Thyroid gland (tissue), 4 donors: Measurements from ENCODE around the gene ADAP1. TPM values are rescaled to one million over a fixed set of nuclear protein-coding genes. Genes with fewer than 3 reads are reported as not detected.

Experiments
- DNase-seq, 2 donors: peaks; one replicate each; pipeline ENCODE4 v3.0.0-alpha.2; 2019
- H3K27ac ChIP-seq, 3 donors: fragments of 200-600 bp; sonication (generic); 1 replicate in 2 of 3; 2 replicates in 1 of 3; pipeline ENCODE4 v1.5.1; 2016 to 2019; ENCODE audit warnings: mild to moderate bottlenecking in 1 of 3, moderate library complexity in 1 of 3
- H3K27me3 ChIP-seq: fragments of 200-600 bp; sonication (generic); one replicate; pipeline ENCODE4 v1.5.1; 2019
- H3K36me3 ChIP-seq, 2 donors: fragments of 200-600 bp; sonication (generic); one replicate each; pipeline ENCODE4 v1.5.1; 2016 to 2019
- H3K4me1 ChIP-seq, 2 donors: fragments of 200-600 bp; sonication (generic); one replicate each; pipeline ENCODE4 v1.5.1; 2017 to 2019
- H3K4me3 ChIP-seq, 3 donors: fragments of 200-600 bp; sonication (generic); replicated peaks in 1 of 3; 1 replicate in 2 of 3; 2 replicates in 1 of 3; pipeline ENCODE4 v1.5.1; 2016; ENCODE audit warnings: mild to moderate bottlenecking in 1 of 3
- H3K9me3 ChIP-seq: fragments of 200-600 bp; sonication (generic); one replicate; pipeline ENCODE4 v1.5.1; 2017
- CTCF ChIP-seq, 6 experiments: fragments of 200-600 bp in 3 of 6; fragments of 450-650 bp in 3 of 6; sonication (generic) in 3 of 6; IDR thresholded peaks; one replicate each; pipeline ENCODE4 v1.5.1; 2016 to 2019; ENCODE audit warnings: antibody characterized with exemption in 6 of 6, mild to moderate bottlenecking in 2 of 6, inconsistent platforms in 1 of 6, moderate library complexity in 1 of 6
- POLR2A ChIP-seq, 2 donors: fragments of 450-650 bp; IDR thresholded peaks; one replicate each; pipeline ENCODE4 v1.6.1; 2017; ENCODE audit warnings: antibody characterized with exemption in 2 of 2, mild to moderate bottlenecking in 2 of 2, moderate library complexity in 1 of 2
- WGBS, 2 donors: methylation state at CpG; one replicate each; pipeline ENCODE4 v1.1.5; 2017; 5-methylcytosine and 5-hydroxymethylcytosine counted together
- intact Hi-C: fragments of 100-400 bp; cut with DNase I; formaldehyde crosslinking; loops from one replicate; pipeline ENCODE4 v1.15.1; 2023
- total RNA-seq, 4 donors: library from RNA; depleted of rRNA; stranded (reverse); fragments of >200 nt; gene quantifications; one replicate each; pipeline ENCODE4 v1.2.3, GENCODE V29; 2016

ADAP1 gene
- total RNA-seq, 4 donors from 2014 or later: 11.7 to 29.9 (median 23.4) TPM

DNA sequence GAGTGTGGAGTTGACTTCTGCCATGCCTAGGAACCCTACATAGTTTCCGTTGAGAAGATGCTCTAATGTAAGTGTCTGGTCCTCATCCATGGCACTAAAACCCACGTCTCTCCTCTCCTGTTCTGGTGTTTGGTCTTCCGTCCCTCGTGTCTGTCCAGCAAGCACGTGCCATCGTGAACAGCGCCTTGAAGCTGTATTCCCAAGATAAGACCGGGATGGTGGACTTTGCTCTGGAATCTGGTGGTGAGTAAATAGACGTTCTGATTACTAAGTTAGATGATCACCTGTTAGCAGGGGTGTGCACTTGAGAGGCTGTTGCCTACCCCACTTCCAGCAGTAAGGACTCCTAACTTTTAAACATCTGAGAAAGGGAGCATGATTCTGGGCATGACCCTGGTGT is 93.3 kb downstream of the ADAP1 start:
- Histone ChIP-seq H3K4me1 (peaks cover 0 to 4% of the 10 kb centered on the region in 2 donors), H3K27me3 (no peaks in the 10 kb centered on the region), H3K4me3 (no peak overlapping the region), H3K9me3 (no peaks in the 10 kb centered on the region), H3K36me3 (peaks cover 45 to 71% of the 10 kb centered on the region in 2 donors), H3K27ac (no peak overlapping the region)
- DNase-seq: no peak
- 96% methylated on average over 9 of the region's 9 CpGs for WGBS, 2 donors
- intact Hi-C loops: no loop called here
- TF ChIP-seq POLR2A (IDR thresholded peaks at IDR 0.05) (no peak), CTCF (IDR thresholded peaks at IDR 0.05) (no peak)

GRCh38 chr7:860149-860548 is 94.3 kb downstream of the ADAP1 start:
- Histone ChIP-seq H3K9me3 (no peaks in the 10 kb centered on the region), H3K36me3 (peaks cover 52 to 74% of the 10 kb centered on the region in 2 donors), H3K27ac (no peak overlapping the region), H3K27me3 (no peaks in the 10 kb centered on the region), H3K4me1 (no peaks in the 10 kb centered on the region), H3K4me3 (no peak overlapping the region)
- TF ChIP-seq CTCF (IDR thresholded peaks at IDR 0.05) (no peak), POLR2A (IDR thresholded peaks at IDR 0.05) (no peak)
- no peak for DNase-seq
- WGBS, 2 donors: 91 to 96% methylated on average over 21 of the region's 21 CpGs
- intact Hi-C loops: no loop called here

DNA sequence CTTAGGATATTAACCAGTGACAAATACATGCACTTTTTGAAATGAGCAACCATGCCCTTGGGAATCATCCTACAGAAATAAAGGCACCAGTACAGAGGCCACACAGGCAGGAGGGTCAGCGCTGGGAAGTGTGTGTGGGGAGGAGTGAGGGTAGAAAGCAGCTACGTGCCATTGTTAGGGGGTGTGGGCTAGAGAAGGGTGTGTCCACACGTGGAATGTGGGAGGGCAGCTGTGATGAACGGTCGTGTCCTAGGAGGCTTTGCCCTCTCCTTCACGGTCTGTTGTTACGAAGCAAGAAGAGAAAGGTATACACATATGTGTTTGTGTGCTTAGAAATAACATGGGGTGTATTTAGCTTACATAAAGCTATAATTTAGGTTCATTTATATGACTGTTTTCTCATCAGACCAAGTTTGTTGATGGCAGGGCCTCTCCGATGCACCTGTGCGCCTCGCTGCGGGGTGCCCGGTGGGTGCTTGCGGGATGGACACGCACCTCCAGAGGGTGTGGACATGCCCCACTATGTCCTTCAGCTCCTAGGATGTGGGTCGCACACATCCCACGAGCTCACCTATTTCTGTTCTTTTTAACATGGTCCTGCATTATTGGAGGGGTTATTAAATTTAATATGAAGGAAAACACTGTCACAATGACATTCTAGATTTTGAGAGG is 95.0 kb downstream of the ADAP1 start:
- no peak overlapping the region for H3K27ac ChIP-seq
- no peak for DNase-seq
- H3K4me3 ChIP-seq: no peak overlapping the region
- no peaks in the 10 kb centered on the region for H3K4me1 ChIP-seq
- intact Hi-C loops: no loop called here
- peaks cover 59 to 77% of the 10 kb centered on the region in 2 donors for H3K36me3 ChIP-seq
- no peaks in the 10 kb centered on the region for H3K27me3 ChIP-seq
- no peaks in the 10 kb centered on the region for H3K9me3 ChIP-seq
- WGBS, 2 donors: 81 to 88% methylated on average over 16 of the region's 16 CpGs
- no peak for TF ChIP-seq POLR2A (IDR thresholded peaks at IDR 0.05)
- TF ChIP-seq CTCF (IDR thresholded peaks at IDR 0.05): no peak

DNA sequence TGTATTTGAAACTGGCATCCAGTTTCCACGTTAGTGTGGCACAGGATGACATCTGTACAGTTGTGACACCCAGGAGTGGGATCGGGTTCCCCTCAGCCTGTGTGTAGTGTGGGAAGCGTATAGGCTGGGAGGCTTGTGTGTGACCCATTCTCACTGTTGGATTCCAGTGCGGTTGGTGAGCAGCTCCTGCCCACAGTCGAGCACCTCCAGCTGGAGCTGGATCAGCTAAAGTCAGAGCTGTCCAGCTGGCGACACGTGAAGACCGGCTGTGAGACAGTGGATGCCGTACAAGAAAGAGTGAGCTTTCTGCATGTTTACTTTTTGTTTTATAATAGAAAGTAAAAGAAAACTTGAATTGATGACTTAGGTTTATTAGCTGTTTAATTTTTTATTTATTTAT is 96.8 kb downstream of the ADAP1 start:
- no peak overlapping the region for H3K4me3 ChIP-seq
- H3K27me3 ChIP-seq: no peaks in the 10 kb centered on the region
- intact Hi-C loops: no loop called here
- no peaks in the 10 kb centered on the region for H3K4me1 ChIP-seq
- no peak overlapping the region for H3K27ac ChIP-seq
- WGBS, 2 donors: 92 to 96% methylated on average over 9 of the region's 9 CpGs
- TF ChIP-seq POLR2A (IDR thresholded peaks at IDR 0.05): no peak
- no peak for TF ChIP-seq CTCF (IDR thresholded peaks at IDR 0.05)
- no peaks in the 10 kb centered on the region for H3K9me3 ChIP-seq
- peaks cover 77 to 86% of the 10 kb centered on the region in 2 donors for H3K36me3 ChIP-seq
- no peak for DNase-seq

DNA sequence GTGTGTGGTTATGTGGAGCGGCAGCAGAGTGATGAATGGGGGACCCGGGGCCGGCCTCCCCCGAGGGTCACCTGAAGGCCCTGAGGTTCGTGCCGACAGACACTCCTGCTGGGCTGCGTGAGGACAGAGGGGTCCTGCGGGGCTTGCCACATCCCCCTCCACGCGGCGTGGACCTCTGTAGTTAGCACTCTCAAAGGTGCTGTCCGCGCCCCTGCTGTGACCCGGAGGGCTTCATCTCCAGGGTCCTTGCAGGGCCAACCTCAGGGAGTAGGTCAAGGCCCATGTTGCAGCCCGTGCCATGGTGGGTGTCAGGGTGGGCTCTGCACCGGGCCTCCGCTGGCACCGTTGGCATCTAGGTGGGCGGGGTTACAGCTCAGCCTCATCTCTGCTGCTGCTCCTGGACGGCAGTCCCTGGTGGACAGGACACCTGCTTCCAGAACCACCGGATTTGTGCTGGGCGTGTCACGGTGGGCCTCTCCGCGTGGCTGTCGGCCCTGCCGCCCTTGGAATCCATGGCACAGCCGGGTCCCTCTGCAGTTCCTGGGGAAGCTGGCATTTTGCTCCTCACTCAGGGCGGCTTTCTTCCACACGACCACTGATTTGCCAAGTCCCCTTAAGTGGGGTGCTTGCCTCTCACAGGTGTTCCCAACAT is 97.9 kb downstream of the ADAP1 start:
- DNase-seq: no peak
- WGBS, 2 donors: 89 to 92% methylated on average over 22 of the region's 30 CpGs
- no peak overlapping the region for H3K27ac ChIP-seq
- H3K27me3 ChIP-seq: no peaks in the 10 kb centered on the region
- no peaks in the 10 kb centered on the region for H3K4me1 ChIP-seq
- peaks cover 81% of the 10 kb centered on the region in 2 donors for H3K36me3 ChIP-seq
- intact Hi-C loops: no loop called here
- no peak for TF ChIP-seq CTCF (IDR thresholded peaks at IDR 0.05)
- TF ChIP-seq POLR2A (IDR thresholded peaks at IDR 0.05): no peak
- H3K4me3 ChIP-seq: no peak overlapping the region
- no peaks in the 10 kb centered on the region for H3K9me3 ChIP-seq
